GM12872 (cell line): ENCODE measurements around the gene INO80B.
A peak's percentile ranks its signal among the peaks of the same experiment; 100 is the strongest.

Experiments
- CTCF ChIP-seq: IDR thresholded peaks from 3 replicates; pipeline ENCODE4 v1.5.1; 2011; ENCODE audit warnings: low read depth, mild to moderate bottlenecking, low read length, moderate library complexity; ENCODE audit not compliant: insufficient read depth

Gene INO80B

DNA sequence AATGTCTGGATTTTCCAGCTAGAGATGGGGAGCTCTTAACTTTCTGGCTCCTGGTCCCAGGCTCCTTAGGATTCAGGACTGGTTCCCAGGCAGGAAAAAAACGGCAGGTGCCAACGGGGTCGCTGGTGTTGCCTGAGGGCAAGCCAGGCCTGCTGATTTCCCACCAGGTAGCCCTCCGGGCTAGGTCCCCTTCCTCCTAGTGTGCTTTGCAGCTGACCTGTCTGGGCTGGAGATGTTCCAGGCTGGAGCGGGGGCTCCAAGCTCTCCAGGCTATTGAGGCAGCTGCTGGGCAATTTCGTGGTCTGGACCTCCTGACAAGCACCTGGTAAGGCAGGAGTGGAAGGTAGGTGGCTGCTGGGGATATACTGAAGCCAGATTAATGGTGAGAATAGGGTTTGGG is 19.6 kb downstream of the INO80B start:
- TF ChIP-seq CTCF, result no peak

DNA sequence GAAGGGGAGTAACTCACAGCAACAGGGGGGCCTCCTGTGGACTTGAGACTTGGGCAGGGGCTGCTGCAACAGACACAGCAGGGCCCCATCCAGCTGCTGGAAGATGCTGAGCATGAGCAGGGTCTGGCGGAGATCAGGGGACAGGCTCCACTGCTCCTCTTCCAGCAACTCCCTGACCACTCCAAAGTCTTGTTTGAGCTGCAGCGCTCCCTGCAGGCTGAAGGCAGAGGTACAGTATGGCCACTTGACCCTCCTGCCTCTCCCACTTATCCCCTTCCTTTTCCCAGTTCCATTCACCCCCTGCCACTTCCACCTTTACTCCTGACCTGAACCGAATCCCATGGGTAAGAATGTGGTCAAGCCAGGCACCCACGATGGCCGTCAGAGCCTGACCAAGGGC is 20.0 kb downstream of the INO80B start:
- TF ChIP-seq CTCF, result peak; percentile 68

DNA sequence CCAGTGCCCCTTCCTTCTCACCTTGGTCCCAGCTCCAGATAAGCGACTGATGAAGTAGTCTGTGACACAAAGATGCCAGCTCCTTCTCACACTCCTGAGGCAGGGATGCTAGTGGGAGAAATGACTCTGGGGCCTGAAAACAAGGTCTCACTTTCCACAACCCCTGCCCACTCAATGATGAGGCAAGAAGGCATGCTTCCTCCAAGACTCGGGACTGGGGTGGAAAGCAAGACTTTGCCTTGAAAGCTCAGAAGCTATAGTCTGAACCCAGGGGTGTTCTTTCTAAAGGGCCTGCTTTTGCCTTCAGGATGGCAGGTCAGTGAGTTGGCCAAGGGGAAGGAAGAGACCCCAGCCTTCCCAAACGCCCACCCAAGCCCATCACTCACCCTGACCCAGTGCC is 26.5 kb downstream of the INO80B start:
- TF ChIP-seq CTCF, result no peak

DNA sequence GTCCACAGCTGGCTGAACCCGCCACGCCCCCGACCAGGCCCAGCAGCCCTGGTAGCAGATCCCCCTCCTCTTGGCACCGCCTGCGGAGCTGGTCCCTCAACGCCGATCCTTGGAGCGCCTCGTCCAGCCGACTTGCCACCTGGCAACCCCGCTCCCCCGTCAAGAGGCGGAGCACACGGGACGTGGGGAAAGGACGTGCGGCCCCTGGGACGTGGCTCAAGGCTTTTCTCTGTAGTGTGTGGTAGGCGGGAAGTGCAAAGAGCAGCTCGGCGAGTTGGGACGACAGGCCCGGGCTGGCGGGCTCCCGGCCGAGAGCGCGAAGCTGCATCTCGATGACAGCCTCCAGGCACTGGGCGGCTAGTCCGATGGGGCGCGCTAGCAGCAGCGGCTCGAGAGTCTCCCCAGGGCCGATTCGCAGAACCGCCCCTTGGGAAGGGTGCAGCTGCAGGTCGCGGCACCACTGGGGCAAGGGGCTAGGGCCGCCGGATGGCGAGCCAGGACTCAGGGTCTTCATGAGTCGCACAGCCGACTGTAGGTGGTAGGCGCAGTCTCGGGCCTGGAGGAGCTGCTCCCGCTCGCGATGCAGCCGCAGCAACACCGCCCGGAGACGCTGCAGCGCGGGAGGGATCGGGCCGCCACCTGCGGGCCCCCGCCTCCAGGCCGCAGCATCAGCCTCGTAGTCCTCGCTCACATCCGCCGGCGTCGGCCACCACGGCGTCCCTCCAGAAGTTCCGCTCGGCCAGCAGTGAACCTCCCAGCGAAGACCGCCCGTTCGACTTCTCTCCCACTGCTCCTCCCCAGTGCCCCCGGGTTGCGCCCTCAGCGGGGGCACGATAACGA is 27.3 kb downstream of the INO80B start:
- no peak for TF ChIP-seq CTCF

DNA sequence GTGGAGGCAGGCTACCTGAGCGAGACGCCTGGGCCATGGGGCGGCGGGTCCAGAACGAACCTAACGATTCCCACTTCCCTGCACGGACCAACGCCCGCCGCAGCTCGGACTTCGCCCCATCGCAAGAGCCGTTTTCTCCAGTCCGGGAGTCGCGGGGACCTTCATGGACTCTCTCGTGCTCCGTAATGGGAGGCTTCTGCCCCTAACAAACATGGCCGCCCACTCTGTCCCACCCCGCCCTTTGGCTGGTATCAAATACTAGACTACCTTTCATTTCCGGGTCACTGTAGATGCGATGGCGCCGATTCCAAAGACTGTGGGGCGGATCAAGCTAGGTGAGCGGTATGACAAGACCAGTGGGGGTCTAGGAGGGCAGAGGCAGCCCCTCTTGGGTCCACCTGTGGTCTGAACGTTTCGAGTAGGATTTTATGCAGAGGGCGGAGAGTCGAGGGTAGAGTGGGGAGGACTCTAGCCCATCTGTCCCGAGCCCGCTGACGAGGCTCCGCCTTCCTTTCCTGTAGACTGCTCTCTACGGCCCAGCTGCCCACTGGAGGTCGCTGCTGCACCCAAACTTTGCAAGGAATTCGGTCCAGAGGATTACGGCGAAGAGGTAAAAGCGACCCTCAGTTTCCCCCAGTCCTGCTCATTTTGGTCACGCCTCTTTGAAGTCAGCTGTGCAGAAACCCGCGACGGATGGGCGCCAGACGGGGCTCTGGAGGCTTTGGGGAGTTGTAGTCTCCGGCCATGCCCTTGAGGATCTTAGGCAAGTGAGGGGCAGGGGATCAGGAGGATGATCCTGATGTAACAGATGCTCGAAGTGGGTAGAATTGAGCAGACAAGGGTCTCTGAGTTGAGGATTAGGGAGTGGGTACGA is 28.2 kb downstream of the INO80B start, which contains the start of the genes CCDC142 and TTC31:
Gene CCDC142 (minus strand): TSS at position 198 of the 874 bp plus-strand sequence. CDS start 161 bp downstream, at position 37.
Gene TTC31 (plus strand): TSS at position 281 of the 874 bp plus-strand sequence. CDS start 15 bp downstream, at position 296.
- peak; percentile 92 for TF ChIP-seq CTCF

- no peak for TF ChIP-seq CTCF
Measured at GRCh38 chr2:74486141-74486540, 31.3 kb downstream of the INO80B start.
